H1 (cell line): ENCODE measurements around the gene RAD51B. TPM values are rescaled to one million over a fixed set of nuclear protein-coding genes. Genes with fewer than 3 reads are reported as not detected.

Source experiments
- CTCF ChIA-PET: fragments of 300-600 bp; sonication (Branson Sonifier 250); formaldehyde crosslinking; loops from one replicate; lab custom pipeline; 2021; ENCODE audit not compliant: partially characterized antibody; lab: Charles Lee
- POLR2A ChIA-PET: fragments of 300-600 bp; sonication (Branson Sonifier 250); formaldehyde crosslinking; loops from one replicate; lab custom pipeline; 2021; ENCODE audit warnings: inconsistent platforms; ENCODE audit not compliant: partially characterized antibody; lab: Charles Lee
- DNase-seq, 2 experiments: peaks; one replicate each; pipeline versions ENCODE4 v3.0.0 to v3.0.0-alpha.2; 2010 to 2022; ENCODE audit warnings: low spot score in 2 of 2, low read depth in 1 of 2, mixed read lengths in 1 of 2
- FAIRE-seq: peaks from 2 replicates; lab custom pipeline; 2011; peaks lifted over from hg19 to GRCh38; lab: Jason Lieb, UNC
- H2AFZ ChIP-seq: 2 replicates; pipeline ENCODE4 v1.8.1; 2012; ENCODE audit warnings: low read length, inconsistent platforms
- H2AK5ac ChIP-seq: 2 replicates; pipeline ENCODE4 v1.6.1; 2013; ENCODE audit warnings: low read depth, low read length
- H2BK120ac ChIP-seq: replicated peaks from 2 replicates; pipeline ENCODE3; 2013; ENCODE audit warnings: low read depth, low read length, inconsistent platforms
- H2BK12ac ChIP-seq: 2 replicates; pipeline ENCODE4 v1.6.1; 2013; ENCODE audit warnings: low read depth, low read length
- H2BK15ac ChIP-seq: 2 replicates; pipeline ENCODE4 v1.6.1; 2013; ENCODE audit warnings: low read length
- H2BK20ac ChIP-seq: 2 replicates; pipeline ENCODE4 v1.6.1; 2013; ENCODE audit warnings: low read length
- H2BK5ac ChIP-seq: 2 replicates; pipeline ENCODE4 v1.6.1; 2013; ENCODE audit warnings: low read depth, low read length
- H3K14ac ChIP-seq: 2 replicates; pipeline ENCODE4 v1.6.1; 2013; ENCODE audit warnings: inconsistent platforms; ENCODE audit not compliant: insufficient read length
- H3K18ac ChIP-seq: 2 replicates; pipeline ENCODE4 v1.6.1; 2013; ENCODE audit warnings: low read length; ENCODE audit errors: extremely low read depth
- H3K23ac ChIP-seq: 2 replicates; pipeline ENCODE4 v1.6.1; 2013; ENCODE audit warnings: inconsistent platforms; ENCODE audit not compliant: insufficient read length
- H3K23me2 ChIP-seq: 2 replicates; pipeline ENCODE4 v1.6.1; 2013; ENCODE audit warnings: low read depth, low read length
- H3K27ac ChIP-seq: 2 replicates; pipeline ENCODE4 v1.6.1; 2011; ENCODE audit warnings: low read depth, low read length, inconsistent platforms
- H3K27me3 ChIP-seq, 4 experiments: replicated peaks in 1 of 4; 1 replicate in 1 of 4; 2 replicates in 3 of 4; pipeline versions ENCODE4 v1.6.1 to v1.8.1; 2011 to 2013; ENCODE audit warnings: low read length in 3 of 4, mild to moderate bottlenecking in 3 of 4, inconsistent platforms in 2 of 4, mixed read lengths in 2 of 4, moderate library complexity in 1 of 4; ENCODE audit not compliant: control insufficient read depth in 3 of 4, insufficient read depth in 3 of 4; ENCODE audit errors: extremely low read depth in 1 of 4
- H3K36me3 ChIP-seq, 4 experiments: 2 replicates each; pipeline versions ENCODE4 v1.6.1 to v1.8.1; 2011 to 2013; ENCODE audit warnings: mild to moderate bottlenecking in 4 of 4, low read length in 3 of 4, moderate library complexity in 2 of 4, control low read depth in 1 of 4, inconsistent platforms in 1 of 4; ENCODE audit not compliant: insufficient read depth in 4 of 4, control insufficient read depth in 2 of 4
- H3K4ac ChIP-seq: replicated peaks from 2 replicates; pipeline ENCODE3; 2013; ENCODE audit warnings: low read length, low read depth, mixed read lengths, inconsistent platforms; ENCODE audit not compliant: insufficient read length
- H3K4me1 ChIP-seq, 4 experiments: replicated peaks in 1 of 4; 1 replicate in 1 of 4; 2 replicates in 3 of 4; pipeline versions ENCODE4 v1.6.1 to v1.8.1; 2011 to 2013; ENCODE audit warnings: low read length in 3 of 4, inconsistent platforms in 2 of 4, mixed read lengths in 1 of 4; ENCODE audit not compliant: insufficient read depth in 4 of 4, control insufficient read depth in 3 of 4
- H3K4me2 ChIP-seq, 2 experiments: 2 replicates each; pipeline versions ENCODE4 v1.6.1 to v1.8.1; 2011 to 2013; ENCODE audit warnings: low read depth in 2 of 2, low read length in 2 of 2, control low read depth in 1 of 2, inconsistent platforms in 1 of 2, mild to moderate bottlenecking in 1 of 2; ENCODE audit not compliant: insufficient read depth in 1 of 2
- H3K4me3 ChIP-seq, 4 experiments: fragments of 200-600, 300-600 bp in 1 of 4; sonication (generic), shearing (Covaris generic), sonication (Bioruptor Twin) in 1 of 4; 2 replicates each; pipeline versions ENCODE4 v1.5.1 to v1.8.1; 2011 to 2016; ENCODE audit warnings: low read length in 4 of 4, low read depth in 3 of 4, control low read depth in 2 of 4, inconsistent platforms in 2 of 4, mild to moderate bottlenecking in 2 of 4, mixed read lengths in 1 of 4, moderate library complexity in 1 of 4; ENCODE audit not compliant: insufficient read depth in 2 of 4; ENCODE audit errors: extremely low read depth in 1 of 4
- H3K56ac ChIP-seq: replicated peaks from 2 replicates; pipeline ENCODE3; 2013; ENCODE audit warnings: low read depth, mild to moderate bottlenecking, mixed read lengths, low read length, inconsistent platforms; ENCODE audit not compliant: insufficient read length
- H3K79me1 ChIP-seq: 2 replicates; pipeline ENCODE4 v1.6.1; 2013; ENCODE audit warnings: low read depth, low read length, control low read depth
- H3K79me2 ChIP-seq, 2 experiments: 2 replicates each; pipeline versions ENCODE4 v1.6.1 to v1.8.1; 2012 to 2013; ENCODE audit warnings: low read length in 2 of 2, mild to moderate bottlenecking in 2 of 2, inconsistent platforms in 1 of 2; ENCODE audit not compliant: insufficient read depth in 2 of 2, control insufficient read depth in 1 of 2
- H3K9ac ChIP-seq, 4 experiments: replicated peaks in 1 of 4; 1 replicate in 1 of 4; 2 replicates in 3 of 4; pipeline versions ENCODE4 v1.6.1 to v1.8.1; 2011 to 2013; ENCODE audit warnings: low read depth in 3 of 4, low read length in 3 of 4, control low read depth in 2 of 4, mild to moderate bottlenecking in 2 of 4, moderate library complexity in 2 of 4, inconsistent platforms in 1 of 4; ENCODE audit errors: extremely low read depth in 1 of 4
- H3K9me3 ChIP-seq, 2 experiments: 2 replicates each; pipeline versions ENCODE4 v1.6.1 to v1.8.1; 2012 to 2013; ENCODE audit warnings: mild to moderate bottlenecking in 2 of 2, moderate library complexity in 2 of 2, control low read depth in 1 of 2, inconsistent platforms in 1 of 2, low read depth in 1 of 2, low read length in 1 of 2, mixed read lengths in 1 of 2; ENCODE audit not compliant: insufficient read depth in 2 of 2
- H4K20me1 ChIP-seq, 2 experiments: replicated peaks in 1 of 2; 2 replicates each; pipeline versions ENCODE3 to v1.8.1; 2011 to 2013; ENCODE audit warnings: inconsistent platforms in 2 of 2, low read length in 2 of 2, mild to moderate bottlenecking in 1 of 2; ENCODE audit not compliant: insufficient read depth in 2 of 2, control insufficient read depth in 1 of 2
- H4K5ac ChIP-seq: 2 replicates; pipeline ENCODE4 v1.6.1; 2013; ENCODE audit warnings: low read length, low read depth, mixed read lengths, inconsistent platforms; ENCODE audit not compliant: insufficient read length
- H4K8ac ChIP-seq: 2 replicates; pipeline ENCODE4 v1.8.0; 2013; ENCODE audit warnings: mild to moderate bottlenecking, moderate library complexity, low read length, inconsistent platforms; ENCODE audit not compliant: insufficient read depth; ENCODE audit errors: extremely low read depth
- H4K91ac ChIP-seq: replicated peaks from 2 replicates; pipeline ENCODE3; 2013; ENCODE audit warnings: low read length, mixed read lengths, inconsistent platforms; ENCODE audit not compliant: insufficient read length
- CHD2 ChIP-seq: IDR thresholded peaks from 2 replicates; pipeline ENCODE4 v1.6.1; 2012; ENCODE audit warnings: low read length, improper control_type of control experiment
- RAD21 ChIP-seq, 2 experiments: IDR thresholded peaks in 1 of 2; conservative IDR thresholded peaks in 1 of 2; 2 replicates each; pipeline ENCODE4 v1.6.1; 2011; ENCODE audit warnings: low read depth in 2 of 2, low read length in 2 of 2, improper control_type of control experiment in 1 of 2, inconsistent platforms in 1 of 2, mild to moderate bottlenecking in 1 of 2, moderate library complexity in 1 of 2
- WGBS, 2 experiments: shearing (Covaris generic) in 1 of 2; methylation state at CpG; one replicate each; pipeline versions ENCODE4 v1.1.6 to v1.1.7; 2013 to 2015; ENCODE audit warnings: low lambda C conversion rate in 2 of 2, mixed read lengths in 2 of 2, inconsistent platforms in 1 of 2, low coverage in 1 of 2, missing lambda C conversion rate in 1 of 2; ENCODE audit not compliant: insufficient replicate concordance in 2 of 2, insufficient coverage in 1 of 2, insufficient read length in 1 of 2; ENCODE audit errors: extremely low coverage in 1 of 2, missing lambda C conversion rate in 1 of 2; 5-methylcytosine and 5-hydroxymethylcytosine counted together
- polyA plus RNA-seq, 7 experiments: library from polyadenylated mRNA; depleted of rRNA in 3 of 7; stranded (reverse) in 5 of 7; unstranded in 2 of 7; fragments of >200 nt in 5 of 7; fragments of 200-250 nt in 2 of 7; gene quantifications; 1 replicate in 5 of 7; 2 replicates in 1 of 7; 4 replicates in 1 of 7; pipeline versions ENCODE4 v1.2.1 to v1.2.3, GENCODE V29; 2011 to 2013; ENCODE audit warnings: missing spikeins in 2 of 7, mixed read lengths in 2 of 7
- total RNA-seq: library from RNA; stranded (reverse); fragmentation: NEBNext Ultra II Directional; extraction: Animal tissue kit (Norgen Biotek cat#: 25700); gene quantifications from 2 replicates; pipeline ENCODE4 v1.2.1, GENCODE V29; 2021

The RAD51B gene
- total and polyA plus RNA-seq, 2 of the 8 experiments (the other 6 are each of a cell fraction or from before 2014, with no cell fraction given) = 3.9 to 14.9 TPM

GRCh38 chr14:68562911-68563250, 743.3 kb downstream of the RAD51B start:
- no peaks in the 10 kb centered on the region for H3K79me2 ChIP-seq
- H3K4ac ChIP-seq = no peak overlapping the region
- H3K4me2 ChIP-seq = no peak overlapping the region
- H2BK20ac ChIP-seq = no peak overlapping the region
- H2AFZ ChIP-seq = no peak overlapping the region
- H2BK5ac ChIP-seq = no peak overlapping the region
- H3K27me3 ChIP-seq = no peaks in the 10 kb centered on the region
- no peak overlapping the region for H4K8ac ChIP-seq
- no peak overlapping the region for H3K56ac ChIP-seq
- no peak overlapping the region for H3K9ac ChIP-seq
- POLR2A ChIA-PET = no interaction called here
- H3K27ac ChIP-seq = no peak overlapping the region
- 0 out of 2 replicates have a peak overlapping the region, but pooled peaks have one; percentile 61 for H2BK15ac ChIP-seq
- FAIRE-seq (no peak), DNase-seq (no peak)
- H3K79me1 ChIP-seq = no peaks in the 10 kb centered on the region
- H2AK5ac ChIP-seq = no peak overlapping the region
- no peaks in the 10 kb centered on the region for H4K20me1 ChIP-seq
- peaks cover 0 to 11% (median 0%) of the 10 kb centered on the region in 4 experiments; a peak in 3 of 7 replicates for H3K4me1 ChIP-seq
- no peaks in the 10 kb centered on the region for H3K23me2 ChIP-seq
- no peak overlapping the region for H3K18ac ChIP-seq
- H3K9me3 ChIP-seq = no peaks in the 10 kb centered on the region
- H3K4me3 ChIP-seq = no peak overlapping the region
- no peak overlapping the region for H2BK120ac ChIP-seq
- no peak overlapping the region for H4K5ac ChIP-seq
- H2BK12ac ChIP-seq = peak overlapping the region; percentile 60; the same call in 1 of the 2 replicates
- H4K91ac ChIP-seq = no peak overlapping the region
- H3K36me3 ChIP-seq = no peaks in the 10 kb centered on the region
- CTCF ChIA-PET = interaction anchor here (1.0 to 1.6 kb wide), 3 partner anchors 9 to 25 kb away, joined by 3 to 4 read pairs (median 3); no protein-coding TSS in a partner anchor
- no peak for TF ChIP-seq RAD21 (IDR thresholded peaks at IDR 0.05 in 1 of 2, conservative IDR thresholded peaks at IDR 0.05 in 1 of 2; ENCODE audit: low read depth in 2 of 2, low read length in 2 of 2)
- TF ChIP-seq CHD2 = no peak
- no peak overlapping the region for H3K14ac ChIP-seq
- no peak overlapping the region for H3K23ac ChIP-seq
- 99% methylated on average over 9 of the region's 9 CpGs; no CpG with 5 or more reads in 1 of the 2 experiments for WGBS, 2 experiments
